H1 (cell line): ENCODE data around the gene CAPN9. TPM values are rescaled to one million over a fixed set of nuclear protein-coding genes. Genes with fewer than 3 reads are reported as not detected.

Experiments used
- CTCF ChIA-PET: fragments of 300-600 bp; sonication (Branson Sonifier 250); formaldehyde crosslinking; loops from one replicate; lab custom pipeline; 2021; ENCODE audit not compliant: partially characterized antibody; lab: Charles Lee
- POLR2A ChIA-PET: fragments of 300-600 bp; sonication (Branson Sonifier 250); formaldehyde crosslinking; loops from one replicate; lab custom pipeline; 2021; ENCODE audit warnings: inconsistent platforms; ENCODE audit not compliant: partially characterized antibody; lab: Charles Lee
- DNase-seq, 2 experiments: peaks; one replicate each; pipeline versions ENCODE4 v3.0.0 to v3.0.0-alpha.2; 2010 to 2022; ENCODE audit warnings: low spot score in 2 of 2, low read depth in 1 of 2, mixed read lengths in 1 of 2
- FAIRE-seq: peaks from 2 replicates; lab custom pipeline; 2011; peaks lifted over from hg19 to GRCh38; lab: Jason Lieb, UNC
- H2AFZ ChIP-seq: 2 replicates; pipeline ENCODE4 v1.8.1; 2012; ENCODE audit warnings: low read length, inconsistent platforms
- H2AK5ac ChIP-seq: 2 replicates; pipeline ENCODE4 v1.6.1; 2013; ENCODE audit warnings: low read depth, low read length
- H2BK120ac ChIP-seq: replicated peaks from 2 replicates; pipeline ENCODE3; 2013; ENCODE audit warnings: low read depth, low read length, inconsistent platforms
- H2BK12ac ChIP-seq: 2 replicates; pipeline ENCODE4 v1.6.1; 2013; ENCODE audit warnings: low read depth, low read length
- H2BK15ac ChIP-seq: 2 replicates; pipeline ENCODE4 v1.6.1; 2013; ENCODE audit warnings: low read length
- H2BK20ac ChIP-seq: 2 replicates; pipeline ENCODE4 v1.6.1; 2013; ENCODE audit warnings: low read length
- H2BK5ac ChIP-seq: 2 replicates; pipeline ENCODE4 v1.6.1; 2013; ENCODE audit warnings: low read depth, low read length
- H3K14ac ChIP-seq: 2 replicates; pipeline ENCODE4 v1.6.1; 2013; ENCODE audit warnings: inconsistent platforms; ENCODE audit not compliant: insufficient read length
- H3K18ac ChIP-seq: 2 replicates; pipeline ENCODE4 v1.6.1; 2013; ENCODE audit warnings: low read length; ENCODE audit errors: extremely low read depth
- H3K23ac ChIP-seq: 2 replicates; pipeline ENCODE4 v1.6.1; 2013; ENCODE audit warnings: inconsistent platforms; ENCODE audit not compliant: insufficient read length
- H3K23me2 ChIP-seq: 2 replicates; pipeline ENCODE4 v1.6.1; 2013; ENCODE audit warnings: low read depth, low read length
- H3K27ac ChIP-seq: 2 replicates; pipeline ENCODE4 v1.6.1; 2011; ENCODE audit warnings: low read depth, low read length, inconsistent platforms
- H3K27me3 ChIP-seq, 4 experiments: replicated peaks in 1 of 4; 1 replicate in 1 of 4; 2 replicates in 3 of 4; pipeline versions ENCODE4 v1.6.1 to v1.8.1; 2011 to 2013; ENCODE audit warnings: low read length in 3 of 4, mild to moderate bottlenecking in 3 of 4, inconsistent platforms in 2 of 4, mixed read lengths in 2 of 4, moderate library complexity in 1 of 4; ENCODE audit not compliant: control insufficient read depth in 3 of 4, insufficient read depth in 3 of 4; ENCODE audit errors: extremely low read depth in 1 of 4
- H3K36me3 ChIP-seq, 4 experiments: 2 replicates each; pipeline versions ENCODE4 v1.6.1 to v1.8.1; 2011 to 2013; ENCODE audit warnings: mild to moderate bottlenecking in 4 of 4, low read length in 3 of 4, moderate library complexity in 2 of 4, control low read depth in 1 of 4, inconsistent platforms in 1 of 4; ENCODE audit not compliant: insufficient read depth in 4 of 4, control insufficient read depth in 2 of 4
- H3K4ac ChIP-seq: replicated peaks from 2 replicates; pipeline ENCODE3; 2013; ENCODE audit warnings: low read length, low read depth, mixed read lengths, inconsistent platforms; ENCODE audit not compliant: insufficient read length
- H3K4me1 ChIP-seq, 4 experiments: replicated peaks in 1 of 4; 1 replicate in 1 of 4; 2 replicates in 3 of 4; pipeline versions ENCODE4 v1.6.1 to v1.8.1; 2011 to 2013; ENCODE audit warnings: low read length in 3 of 4, inconsistent platforms in 2 of 4, mixed read lengths in 1 of 4; ENCODE audit not compliant: insufficient read depth in 4 of 4, control insufficient read depth in 3 of 4
- H3K4me2 ChIP-seq, 2 experiments: 2 replicates each; pipeline versions ENCODE4 v1.6.1 to v1.8.1; 2011 to 2013; ENCODE audit warnings: low read depth in 2 of 2, low read length in 2 of 2, control low read depth in 1 of 2, inconsistent platforms in 1 of 2, mild to moderate bottlenecking in 1 of 2; ENCODE audit not compliant: insufficient read depth in 1 of 2
- H3K4me3 ChIP-seq, 4 experiments: fragments of 200-600, 300-600 bp in 1 of 4; sonication (generic), shearing (Covaris generic), sonication (Bioruptor Twin) in 1 of 4; 2 replicates each; pipeline versions ENCODE4 v1.5.1 to v1.8.1; 2011 to 2016; ENCODE audit warnings: low read length in 4 of 4, low read depth in 3 of 4, control low read depth in 2 of 4, inconsistent platforms in 2 of 4, mild to moderate bottlenecking in 2 of 4, mixed read lengths in 1 of 4, moderate library complexity in 1 of 4; ENCODE audit not compliant: insufficient read depth in 2 of 4; ENCODE audit errors: extremely low read depth in 1 of 4
- H3K56ac ChIP-seq: replicated peaks from 2 replicates; pipeline ENCODE3; 2013; ENCODE audit warnings: low read depth, mild to moderate bottlenecking, mixed read lengths, low read length, inconsistent platforms; ENCODE audit not compliant: insufficient read length
- H3K79me1 ChIP-seq: 2 replicates; pipeline ENCODE4 v1.6.1; 2013; ENCODE audit warnings: low read depth, low read length, control low read depth
- H3K79me2 ChIP-seq, 2 experiments: 2 replicates each; pipeline versions ENCODE4 v1.6.1 to v1.8.1; 2012 to 2013; ENCODE audit warnings: low read length in 2 of 2, mild to moderate bottlenecking in 2 of 2, inconsistent platforms in 1 of 2; ENCODE audit not compliant: insufficient read depth in 2 of 2, control insufficient read depth in 1 of 2
- H3K9ac ChIP-seq, 4 experiments: replicated peaks in 1 of 4; 1 replicate in 1 of 4; 2 replicates in 3 of 4; pipeline versions ENCODE4 v1.6.1 to v1.8.1; 2011 to 2013; ENCODE audit warnings: low read depth in 3 of 4, low read length in 3 of 4, control low read depth in 2 of 4, mild to moderate bottlenecking in 2 of 4, moderate library complexity in 2 of 4, inconsistent platforms in 1 of 4; ENCODE audit errors: extremely low read depth in 1 of 4
- H3K9me3 ChIP-seq, 2 experiments: 2 replicates each; pipeline versions ENCODE4 v1.6.1 to v1.8.1; 2012 to 2013; ENCODE audit warnings: mild to moderate bottlenecking in 2 of 2, moderate library complexity in 2 of 2, control low read depth in 1 of 2, inconsistent platforms in 1 of 2, low read depth in 1 of 2, low read length in 1 of 2, mixed read lengths in 1 of 2; ENCODE audit not compliant: insufficient read depth in 2 of 2
- H4K20me1 ChIP-seq, 2 experiments: replicated peaks in 1 of 2; 2 replicates each; pipeline versions ENCODE3 to v1.8.1; 2011 to 2013; ENCODE audit warnings: inconsistent platforms in 2 of 2, low read length in 2 of 2, mild to moderate bottlenecking in 1 of 2; ENCODE audit not compliant: insufficient read depth in 2 of 2, control insufficient read depth in 1 of 2
- H4K5ac ChIP-seq: 2 replicates; pipeline ENCODE4 v1.6.1; 2013; ENCODE audit warnings: low read length, low read depth, mixed read lengths, inconsistent platforms; ENCODE audit not compliant: insufficient read length
- H4K8ac ChIP-seq: 2 replicates; pipeline ENCODE4 v1.8.0; 2013; ENCODE audit warnings: mild to moderate bottlenecking, moderate library complexity, low read length, inconsistent platforms; ENCODE audit not compliant: insufficient read depth; ENCODE audit errors: extremely low read depth
- H4K91ac ChIP-seq: replicated peaks from 2 replicates; pipeline ENCODE3; 2013; ENCODE audit warnings: low read length, mixed read lengths, inconsistent platforms; ENCODE audit not compliant: insufficient read length
- CEBPB ChIP-seq: IDR thresholded peaks from 2 replicates; pipeline ENCODE4 v1.6.1; 2012; ENCODE audit warnings: low read depth, low read length
- CHD2 ChIP-seq: IDR thresholded peaks from 2 replicates; pipeline ENCODE4 v1.6.1; 2012; ENCODE audit warnings: low read length, improper control_type of control experiment
- CREB1 ChIP-seq: IDR thresholded peaks from 2 replicates; pipeline ENCODE4 v1.6.1; 2012; ENCODE audit warnings: inconsistent platforms
- CTCF ChIP-seq, 3 experiments: IDR thresholded peaks; 1 replicate in 2 of 3; 2 replicates in 1 of 3; pipeline versions ENCODE4 v1.5.1 to v1.6.1; 2011; ENCODE audit warnings: low read length in 3 of 3, mild to moderate bottlenecking in 3 of 3, inconsistent platforms in 2 of 3, low read depth in 1 of 3, moderate library complexity in 1 of 3; ENCODE audit not compliant: insufficient read depth in 1 of 3; ENCODE audit errors: control extremely low read depth in 1 of 3
- PHF8 ChIP-seq: fragments of 200-600 bp; sonication (generic); conservative IDR thresholded peaks from 2 replicates; pipeline ENCODE4 v1.7.1; 2012; ENCODE audit warnings: low read depth, mild to moderate bottlenecking, inconsistent platforms, low read length, moderate library complexity
- SAP30 ChIP-seq: fragments of 300-600 bp; sonication (generic); IDR thresholded peaks from 2 replicates; pipeline ENCODE4 v1.7.1; 2012; ENCODE audit warnings: low read length, moderate library complexity, mild to moderate bottlenecking, inconsistent platforms; ENCODE audit not compliant: insufficient read depth, insufficient replicate concordance
- SIX5 ChIP-seq: IDR thresholded peaks from 2 replicates; pipeline ENCODE4 v1.6.1; 2011; ENCODE audit warnings: mild to moderate bottlenecking, low read depth, low read length
- USF2 ChIP-seq: IDR thresholded peaks from 2 replicates; pipeline ENCODE4 v1.6.1; 2011; ENCODE audit warnings: low read length, improper control_type of control experiment
- WGBS, 2 experiments: shearing (Covaris generic) in 1 of 2; methylation state at CpG; one replicate each; pipeline versions ENCODE4 v1.1.6 to v1.1.7; 2013 to 2015; ENCODE audit warnings: low lambda C conversion rate in 2 of 2, mixed read lengths in 2 of 2, inconsistent platforms in 1 of 2, low coverage in 1 of 2, missing lambda C conversion rate in 1 of 2; ENCODE audit not compliant: insufficient replicate concordance in 2 of 2, insufficient coverage in 1 of 2, insufficient read length in 1 of 2; ENCODE audit errors: extremely low coverage in 1 of 2, missing lambda C conversion rate in 1 of 2; 5-methylcytosine and 5-hydroxymethylcytosine counted together
- polyA plus RNA-seq, 7 experiments: library from polyadenylated mRNA; depleted of rRNA in 3 of 7; stranded (reverse) in 5 of 7; unstranded in 2 of 7; fragments of >200 nt in 5 of 7; fragments of 200-250 nt in 2 of 7; gene quantifications; 1 replicate in 5 of 7; 2 replicates in 1 of 7; 4 replicates in 1 of 7; pipeline versions ENCODE4 v1.2.1 to v1.2.3, GENCODE V29; 2011 to 2013; ENCODE audit warnings: missing spikeins in 2 of 7, mixed read lengths in 2 of 7
- total RNA-seq: library from RNA; stranded (reverse); fragmentation: NEBNext Ultra II Directional; extraction: Animal tissue kit (Norgen Biotek cat#: 25700); gene quantifications from 2 replicates; pipeline ENCODE4 v1.2.1, GENCODE V29; 2021

CAPN9 gene
- total and polyA plus RNA-seq, 2 of the 8 experiments (the other 6 are each of a cell fraction or from before 2014, with no cell fraction given), result 0.22 to 0.76 TPM

DNA sequence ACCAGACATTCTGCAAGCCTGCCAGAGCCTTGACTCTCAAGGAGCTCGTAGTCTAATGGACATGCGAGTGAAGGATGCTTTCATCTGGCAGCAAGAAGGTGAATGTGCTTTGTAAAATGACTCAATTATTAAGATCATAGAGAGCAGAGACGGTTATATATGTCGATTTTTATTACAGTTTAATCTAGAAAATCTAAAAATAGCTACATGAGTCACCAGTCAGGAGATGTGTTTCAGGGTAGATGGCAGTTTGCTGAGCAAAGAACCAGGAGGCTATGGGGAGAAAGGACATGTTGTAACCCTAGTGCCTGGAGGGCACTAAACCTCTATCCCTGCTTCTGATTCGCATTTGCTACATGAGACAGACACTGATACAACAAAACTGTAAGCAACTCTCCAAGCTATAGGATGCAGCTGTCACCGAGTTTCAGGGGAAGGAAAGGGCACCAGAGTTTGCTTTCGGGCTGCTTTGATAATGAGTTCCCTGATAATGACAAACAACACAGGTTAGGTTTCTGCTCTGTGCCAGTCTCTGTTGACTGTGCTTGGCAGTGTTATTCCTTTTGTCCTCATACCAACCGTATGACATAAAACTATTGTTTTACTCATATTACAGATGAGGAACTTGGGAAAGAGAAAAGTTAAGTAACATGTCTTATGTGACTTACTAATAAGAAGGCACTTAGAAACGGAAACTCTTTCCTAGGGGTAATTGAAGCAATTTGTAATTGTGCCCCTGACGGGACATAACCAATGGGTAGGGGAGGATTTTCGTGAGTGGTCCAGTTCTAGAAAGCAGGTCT, 77.9 kb downstream of the CAPN9 start:
- Histone ChIP-seq H3K9ac (no peak overlapping the region), H3K4ac (no peak overlapping the region), H2BK5ac (no peak overlapping the region), H4K5ac (no peak overlapping the region), H2BK12ac (no peak overlapping the region), H3K9me3 (no peaks in the 10 kb centered on the region), H2BK120ac (no peak overlapping the region), H3K79me1 (no peaks in the 10 kb centered on the region), H4K8ac (no peak overlapping the region), H3K23me2 (no peaks in the 10 kb centered on the region), H3K27me3 (no peaks in the 10 kb centered on the region; a peak in 2 of 7 replicates), H3K18ac (no peak overlapping the region), H4K20me1 (no peaks in the 10 kb centered on the region), H3K4me3 (no peak overlapping the region), H2AK5ac (no peak overlapping the region), H4K91ac (no peak overlapping the region), H2AFZ (no peak overlapping the region), H3K4me1 (no peaks in the 10 kb centered on the region), H2BK20ac (no peak overlapping the region), H3K36me3 (no peaks in the 10 kb centered on the region), H2BK15ac (no peak overlapping the region), H3K56ac (no peak overlapping the region), H3K27ac (no peak overlapping the region), H3K23ac (no peak overlapping the region), H3K14ac (no peak overlapping the region), H3K79me2 (no peaks in the 10 kb centered on the region), H3K4me2 (no peak overlapping the region)
- peak in 1 of 2 experiments; percentile 22 for DNase-seq
- CTCF ChIA-PET, result interaction anchor here (1.1 to 1.7 kb wide), 2 partner anchors 27 to 37 kb away, joined by 4 to 5 read pairs; no protein-coding TSS in a partner anchor
- no peak for FAIRE-seq
- POLR2A ChIA-PET, result no interaction called here
- 88% methylated on average over 11 of the region's 11 CpGs; no CpG with 5 or more reads in 1 of the 2 experiments for WGBS, 2 experiments
- TF ChIP-seq SAP30 (no peak), CEBPB (no peak), PHF8 (no peak), CREB1 (no peak), CTCF (IDR thresholded peaks at IDR 0.05; ENCODE audit: control extremely low read depth in 1 of 3, insufficient read depth in 1 of 3, low read depth in 1 of 3, low read length in 3 of 3) (no peak), SIX5 (no peak), USF2 (no peak), CHD2 (no peak)
